ENCODE measurements around the gene DNAH14.
"Not testable (repeated sequence)": the region's sequence is repeated elsewhere in the genome, so short reads cannot be mapped to it uniquely, and the experiment has no call there.

The DNAH14 gene

DNA sequence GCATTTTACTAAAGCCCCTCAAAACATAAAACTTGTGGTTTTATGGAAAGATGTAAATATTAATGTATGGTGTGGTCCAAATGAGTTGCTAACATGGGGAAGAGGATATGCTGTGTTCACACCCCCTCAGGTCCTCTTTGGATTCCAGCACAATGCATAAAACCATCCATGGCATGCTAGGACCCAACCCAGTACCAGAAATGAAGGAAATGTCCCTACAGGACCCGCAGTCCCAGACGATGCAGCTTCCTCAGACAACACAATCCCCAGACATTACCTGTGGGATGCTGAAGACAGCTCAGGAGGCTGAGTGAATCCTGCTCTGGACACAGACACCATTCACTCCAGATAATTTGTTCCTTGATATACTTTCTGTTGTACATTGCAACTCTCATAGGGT lies 296.2 kb downstream of the DNAH14 start:
- Mint-ChIP-seq H3K36me3 (ENCODE audit: insufficient read depth) (no peaks in the 10 kb centered on the region), H3K4me1 (ENCODE audit: low read depth in 2 of 2) (no peaks in the 10 kb centered on the region), H3K27me3 (peaks cover 18 to 47% of the 10 kb centered on the region in 2 donors), H3K27ac (no peak overlapping the region), H3K4me3 (no peak overlapping the region), H3K9me3 (peaks cover 0 to 7% of the 10 kb centered on the region in 2 donors)
- DNase-seq, result no peak
- ATAC-seq (replicated peaks), result no peak

DNA sequence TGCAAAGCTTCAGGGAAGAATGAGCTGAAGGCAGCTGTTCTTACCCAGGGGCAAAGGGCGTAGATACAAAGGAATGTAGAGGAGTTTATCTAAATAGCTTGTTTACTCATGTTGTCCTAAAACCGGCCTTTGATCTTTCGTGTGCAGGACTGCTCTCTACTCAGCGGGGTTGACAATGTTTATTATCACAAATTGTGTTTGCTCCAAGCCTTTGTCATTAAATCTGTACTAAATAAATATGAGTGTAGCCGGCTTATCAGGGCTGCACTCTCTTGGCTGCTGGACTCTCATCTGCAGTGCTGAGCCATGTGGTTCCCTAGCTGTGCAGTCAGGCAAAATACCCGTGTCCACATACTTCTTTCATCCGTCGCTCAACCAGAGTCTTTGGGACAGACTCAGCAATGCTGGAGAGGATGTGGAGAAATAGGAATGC lies 299.4 kb downstream of the DNAH14 start:
- no peaks in the 10 kb centered on the region for H3K4me1 Mint-ChIP-seq (ENCODE audit: low read depth in 2 of 2)
- H3K27me3 Mint-ChIP-seq, result peaks cover 18 to 31% of the 10 kb centered on the region in 2 donors
- no peak for ATAC-seq (replicated peaks)

DNA sequence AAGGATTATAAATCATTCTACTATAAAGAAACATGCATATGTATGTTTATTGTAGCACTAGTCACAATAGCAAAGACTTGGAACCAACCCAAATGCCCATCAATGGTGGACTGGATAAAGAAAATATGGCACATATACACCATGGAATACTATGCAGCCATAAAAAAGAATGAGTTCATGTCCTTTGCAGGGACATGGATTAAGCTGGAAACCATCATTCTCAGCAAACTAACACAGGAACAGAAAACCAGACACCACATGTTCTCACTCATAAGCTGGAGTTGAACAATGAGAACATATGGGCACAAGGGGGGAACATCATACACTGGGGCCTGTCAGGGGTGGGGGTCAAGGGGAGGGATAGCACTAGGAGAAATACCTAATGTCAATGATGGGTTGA lies 300.0 kb downstream of the DNAH14 start:
- H3K9me3 Mint-ChIP-seq; H3K4me1 Mint-ChIP-seq (ENCODE audit: low read depth in 2 of 2); DNase-seq; H3K36me3 Mint-ChIP-seq (ENCODE audit: insufficient read depth); ATAC-seq (replicated peaks); H3K4me3 Mint-ChIP-seq; H3K27ac Mint-ChIP-seq: not testable (repeated sequence)
- peaks cover 18 to 29% of the 10 kb centered on the region in 2 donors for H3K27me3 Mint-ChIP-seq

More for the DNA sequence above, 299.4 kb downstream of the DNAH14 start:
- Mint-ChIP-seq H3K9me3 (peaks cover 0 to 7% of the 10 kb centered on the region in 2 donors), H3K36me3 (ENCODE audit: insufficient read depth) (no peaks in the 10 kb centered on the region), H3K4me3 (no peak overlapping the region), H3K27ac (no peak overlapping the region)
- DNase-seq, result no peak

DNA sequence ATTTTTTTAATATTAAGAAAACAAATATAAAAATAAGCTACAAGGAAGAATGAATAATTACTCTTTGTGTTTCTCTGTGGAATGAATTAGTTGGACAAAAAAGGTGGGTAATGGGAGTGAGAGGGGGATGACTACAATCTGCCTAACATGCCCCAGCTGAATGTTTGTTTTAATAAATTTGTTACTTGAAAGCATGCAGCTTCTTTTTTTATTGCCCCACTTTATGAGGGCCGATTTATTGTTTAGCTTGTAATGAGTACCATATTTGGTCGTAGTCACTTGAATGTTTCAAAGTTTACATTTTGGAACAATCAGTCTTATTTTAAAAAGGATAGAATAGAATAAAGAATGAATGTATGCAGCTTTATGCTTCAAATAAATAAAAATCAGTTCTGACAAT lies 301.0 kb downstream of the DNAH14 start:
- peaks cover 11 to 22% of the 10 kb centered on the region in 2 donors for H3K27me3 Mint-ChIP-seq
- H3K36me3 Mint-ChIP-seq (ENCODE audit: insufficient read depth), result no peaks in the 10 kb centered on the region
- no peaks in the 10 kb centered on the region for H3K4me1 Mint-ChIP-seq (ENCODE audit: low read depth in 2 of 2)
- H3K9me3 Mint-ChIP-seq, result peaks cover 0 to 7% of the 10 kb centered on the region in 2 donors
- no peak for DNase-seq
- no peak overlapping the region for H3K4me3 Mint-ChIP-seq
- H3K27ac Mint-ChIP-seq, result no peak overlapping the region
- no peak for ATAC-seq (replicated peaks)

DNA sequence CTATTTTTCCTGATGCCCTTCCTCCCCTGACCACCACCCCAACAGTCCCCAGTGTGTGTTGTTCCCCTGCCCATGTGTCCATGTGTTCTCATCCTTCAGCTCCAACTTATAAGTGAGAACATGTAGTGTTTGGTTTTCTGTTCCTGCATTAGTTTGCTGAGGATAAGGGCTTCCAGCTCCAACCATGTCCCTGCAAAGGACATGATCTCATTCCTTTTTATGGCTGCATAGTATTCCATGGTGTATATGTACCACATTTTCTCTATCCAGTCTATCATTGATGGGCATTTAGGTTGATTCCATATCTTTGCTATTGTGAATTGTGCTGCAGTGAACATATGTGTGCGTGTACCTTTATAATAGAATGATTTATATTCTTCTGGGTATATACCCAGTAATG lies 303.5 kb downstream of the DNAH14 start:
- not testable (repeated sequence) for H3K27ac Mint-ChIP-seq; ATAC-seq (replicated peaks); H3K36me3 Mint-ChIP-seq (ENCODE audit: insufficient read depth)

DNA sequence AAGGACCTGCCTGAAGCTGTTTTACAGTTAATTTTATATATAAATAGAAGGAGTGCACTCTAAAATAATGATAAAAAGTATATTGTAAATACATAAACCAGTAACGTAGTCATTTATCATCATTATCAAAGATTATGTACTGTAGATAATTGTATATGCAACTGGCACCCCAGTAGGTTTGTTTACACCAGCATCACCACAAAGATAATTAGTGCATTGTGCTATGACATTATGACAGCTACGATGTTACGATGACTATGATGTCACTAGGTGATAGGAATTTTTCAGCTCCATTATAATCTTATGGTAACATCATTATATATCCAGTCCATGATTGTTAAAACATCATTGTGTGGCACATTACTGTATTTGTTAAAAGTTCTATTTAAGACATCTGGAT lies 313.1 kb downstream of the DNAH14 start:
- no peaks in the 10 kb centered on the region for H3K4me1 Mint-ChIP-seq (ENCODE audit: low read depth in 2 of 2)
- no peak overlapping the region for H3K27ac Mint-ChIP-seq
- DNase-seq (no peak), ATAC-seq (replicated peaks) (no peak)
- no peaks in the 10 kb centered on the region for H3K36me3 Mint-ChIP-seq (ENCODE audit: insufficient read depth)
- peaks cover 47 to 54% of the 10 kb centered on the region in 2 donors for H3K27me3 Mint-ChIP-seq
- H3K9me3 Mint-ChIP-seq, result peaks cover 6 to 10% of the 10 kb centered on the region in 2 donors
- no peak overlapping the region for H3K4me3 Mint-ChIP-seq

More for the DNA sequence above, 303.5 kb downstream of the DNAH14 start:
- peaks cover 3 to 17% of the 10 kb centered on the region in 2 donors for H3K9me3 Mint-ChIP-seq
- H3K4me1 Mint-ChIP-seq (ENCODE audit: low read depth in 2 of 2); DNase-seq; H3K4me3 Mint-ChIP-seq: not testable (repeated sequence)
- H3K27me3 Mint-ChIP-seq, result peaks cover 13 to 31% of the 10 kb centered on the region in 2 donors

DNA sequence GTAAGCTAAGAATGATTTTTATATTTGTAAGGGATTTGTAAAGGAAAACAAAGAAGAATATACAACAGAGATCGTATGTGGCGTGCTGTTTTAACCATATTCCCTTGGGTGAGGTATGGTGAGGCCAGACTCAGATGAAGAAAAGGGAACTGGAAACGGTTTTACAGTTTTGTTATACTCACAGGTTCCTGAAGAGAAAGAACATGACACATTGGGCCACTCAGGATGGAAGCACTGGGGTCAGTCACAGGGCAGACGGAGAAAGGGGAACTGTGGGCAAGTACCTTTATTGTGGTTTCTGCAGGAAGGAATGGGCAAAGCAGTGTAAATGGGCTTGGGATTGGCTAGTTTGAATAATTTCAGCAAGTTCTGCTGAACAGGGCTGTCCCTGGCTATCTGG lies 321.0 kb downstream of the DNAH14 start:
- DNase-seq (no peak), ATAC-seq (replicated peaks) (peak; percentile 26)
- Mint-ChIP-seq H3K4me1 (ENCODE audit: low read depth in 2 of 2) (no peaks in the 10 kb centered on the region), H3K27ac (no peak overlapping the region), H3K9me3 (peaks cover 0 to 2% of the 10 kb centered on the region in 2 donors), H3K27me3 (peaks cover 45 to 47% of the 10 kb centered on the region in 2 donors), H3K36me3 (ENCODE audit: insufficient read depth) (no peaks in the 10 kb centered on the region), H3K4me3 (no peak overlapping the region)

DNA sequence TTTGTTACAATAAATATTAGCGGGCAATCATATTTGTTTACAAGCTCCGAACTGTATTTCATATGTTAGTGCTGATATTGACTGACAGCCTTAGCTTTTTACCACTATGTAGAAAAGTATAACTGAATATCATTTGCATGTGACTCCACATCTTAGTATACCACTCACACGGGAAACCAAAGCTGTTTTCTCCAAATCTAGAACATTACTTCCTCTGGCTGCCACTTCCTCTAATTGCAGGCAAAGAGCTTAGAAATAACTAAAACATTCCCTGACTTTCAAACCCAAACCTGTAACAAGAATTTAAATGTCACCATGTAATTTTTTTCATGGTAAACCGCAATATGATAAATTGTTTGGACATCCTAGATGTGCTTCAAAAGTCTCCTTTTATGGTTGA lies 323.7 kb downstream of the DNAH14 start:
- DNase-seq, result no peak
- Mint-ChIP-seq H3K27ac (no peak overlapping the region), H3K9me3 (no peaks in the 10 kb centered on the region)

DNA sequence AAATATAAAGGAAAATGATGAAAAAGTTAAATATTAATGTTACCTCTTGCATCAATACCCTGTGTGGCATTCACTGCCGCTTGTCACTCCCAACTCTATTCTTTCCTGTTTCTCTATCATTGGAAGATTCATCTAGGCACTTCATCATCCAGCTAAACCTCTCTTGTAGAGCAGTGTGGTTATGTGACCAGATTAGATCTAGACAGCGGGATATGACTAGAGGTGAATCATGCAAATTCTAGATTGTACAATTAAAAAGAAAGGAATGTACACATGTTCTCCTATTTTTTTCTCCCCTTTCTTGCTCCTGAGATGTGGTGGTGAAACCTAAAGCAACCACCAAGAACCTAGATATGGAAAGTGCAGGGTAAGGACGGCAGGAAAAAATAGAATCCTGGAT lies 324.3 kb downstream of the DNAH14 start:
- no peaks in the 10 kb centered on the region for H3K9me3 Mint-ChIP-seq
- H3K27ac Mint-ChIP-seq, result no peak overlapping the region
- ATAC-seq (replicated peaks), result no peak
- H3K36me3 Mint-ChIP-seq (ENCODE audit: insufficient read depth), result no peaks in the 10 kb centered on the region
- DNase-seq, result no peak
- no peaks in the 10 kb centered on the region for H3K4me1 Mint-ChIP-seq (ENCODE audit: low read depth in 2 of 2)
- peaks cover 28 to 32% of the 10 kb centered on the region in 2 donors for H3K27me3 Mint-ChIP-seq
- no peak overlapping the region for H3K4me3 Mint-ChIP-seq

More for the DNA sequence above, 323.7 kb downstream of the DNAH14 start:
- no peak for ATAC-seq (replicated peaks)
- H3K27me3 Mint-ChIP-seq, result peaks cover 28 to 32% of the 10 kb centered on the region in 2 donors
- no peak overlapping the region for H3K4me3 Mint-ChIP-seq
- H3K36me3 Mint-ChIP-seq (ENCODE audit: insufficient read depth), result no peaks in the 10 kb centered on the region
- no peaks in the 10 kb centered on the region for H3K4me1 Mint-ChIP-seq (ENCODE audit: low read depth in 2 of 2)

DNA sequence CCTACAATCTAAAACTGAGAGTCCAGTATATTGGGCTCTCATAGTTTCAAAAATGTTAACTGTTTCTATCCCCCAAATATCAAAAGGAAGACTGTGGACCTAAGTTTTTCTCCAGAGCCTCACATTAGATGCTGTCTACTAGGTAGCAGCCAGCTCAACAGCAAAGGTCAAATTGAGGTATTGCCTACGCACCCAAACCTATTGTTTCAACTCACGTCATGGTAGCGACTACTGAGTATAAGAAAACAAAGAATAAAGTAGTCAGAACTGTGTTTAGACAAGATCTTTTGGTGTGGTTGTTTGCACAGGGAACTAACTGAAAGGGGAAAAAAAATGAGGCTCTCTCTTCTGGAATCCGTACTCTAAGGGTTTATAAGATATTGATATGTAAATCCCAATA lies 325.2 kb downstream of the DNAH14 start:
- no peak overlapping the region for H3K27ac Mint-ChIP-seq
- H3K9me3 Mint-ChIP-seq, result no peaks in the 10 kb centered on the region
- no peak overlapping the region for H3K4me3 Mint-ChIP-seq
- no peaks in the 10 kb centered on the region for H3K4me1 Mint-ChIP-seq (ENCODE audit: low read depth in 2 of 2)
- no peak for DNase-seq
- peaks cover 27 to 32% of the 10 kb centered on the region in 2 donors for H3K27me3 Mint-ChIP-seq
- ATAC-seq (replicated peaks), result no peak
- no peaks in the 10 kb centered on the region for H3K36me3 Mint-ChIP-seq (ENCODE audit: insufficient read depth)

DNA sequence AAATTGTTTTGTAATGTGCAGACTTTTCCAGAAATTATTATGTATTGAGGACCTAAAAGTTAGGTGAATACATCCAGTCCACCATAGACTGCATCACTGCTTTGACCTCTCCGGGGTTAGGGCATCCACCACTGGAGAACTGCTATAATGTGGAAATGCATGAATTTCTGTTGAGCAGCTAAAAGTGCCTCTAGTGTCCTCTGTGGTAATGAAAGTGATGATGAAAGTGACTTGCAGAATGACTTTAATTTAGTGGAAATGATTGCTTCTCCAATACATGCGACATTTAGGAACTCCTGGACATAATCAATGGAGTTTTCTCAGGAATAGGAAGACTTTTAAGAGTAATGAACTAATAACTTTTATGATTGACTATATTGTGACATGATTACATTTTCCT lies 327.6 kb downstream of the DNAH14 start:
- Mint-ChIP-seq H3K36me3 (ENCODE audit: insufficient read depth) (no peaks in the 10 kb centered on the region), H3K27me3 (peaks cover 15 to 20% of the 10 kb centered on the region in 2 donors)

DNA sequence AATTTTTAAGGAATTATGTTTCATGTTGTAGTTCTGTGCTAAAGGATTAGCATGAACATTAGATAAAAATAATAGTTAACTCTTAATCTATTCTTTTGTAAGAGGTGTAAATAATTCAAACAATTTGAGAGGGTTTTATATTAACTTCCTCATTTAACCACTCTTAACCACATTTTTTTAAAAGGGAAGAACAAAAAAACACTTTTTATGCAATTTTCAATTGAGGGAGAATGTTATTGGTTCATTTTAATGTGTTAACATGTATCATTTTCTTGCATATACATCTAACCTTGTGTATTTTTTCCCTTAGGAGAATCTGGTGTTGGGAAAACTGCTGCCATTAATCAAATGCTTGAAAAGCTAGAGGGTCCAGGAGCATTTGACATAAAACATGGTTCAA lies 329.3 kb downstream of the DNAH14 start:
- Mint-ChIP-seq H3K4me3 (no peak overlapping the region), H3K9me3 (no peaks in the 10 kb centered on the region), H3K4me1 (ENCODE audit: low read depth in 2 of 2) (no peaks in the 10 kb centered on the region), H3K27me3 (peaks cover 15 to 26% of the 10 kb centered on the region in 2 donors), H3K27ac (no peak overlapping the region), H3K36me3 (ENCODE audit: insufficient read depth) (no peaks in the 10 kb centered on the region)
- DNase-seq, result no peak
- no peak for ATAC-seq (replicated peaks)

More for the DNA sequence above, 327.6 kb downstream of the DNAH14 start:
- no peak overlapping the region for H3K27ac Mint-ChIP-seq
- no peak overlapping the region for H3K4me3 Mint-ChIP-seq
- DNase-seq, result no peak
- H3K9me3 Mint-ChIP-seq, result no peaks in the 10 kb centered on the region
- no peaks in the 10 kb centered on the region for H3K4me1 Mint-ChIP-seq (ENCODE audit: low read depth in 2 of 2)
- ATAC-seq (replicated peaks), result no peak

DNA sequence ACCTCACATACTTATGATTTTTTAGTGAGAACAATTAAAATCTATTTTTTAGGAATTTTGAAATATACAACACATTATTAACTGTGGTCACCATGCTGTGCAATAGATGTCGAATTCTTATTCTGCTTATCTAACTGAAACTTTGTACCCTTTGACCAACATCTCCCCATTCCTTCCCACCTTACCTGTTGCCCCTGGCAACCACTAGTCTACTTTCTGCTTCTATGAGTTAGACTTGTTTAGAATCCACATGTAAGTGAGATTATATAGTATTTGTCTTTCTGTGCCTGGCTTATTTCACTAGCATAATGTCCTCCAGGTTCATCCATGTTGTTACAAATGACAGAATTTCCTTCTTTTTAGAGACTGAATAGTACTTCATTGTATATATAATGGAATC lies 330.1 kb downstream of the DNAH14 start:
- Mint-ChIP-seq H3K4me3 (no peak overlapping the region), H3K4me1 (ENCODE audit: low read depth in 2 of 2) (no peaks in the 10 kb centered on the region), H3K27ac (no peak overlapping the region), H3K9me3 (no peaks in the 10 kb centered on the region), H3K36me3 (ENCODE audit: insufficient read depth) (no peaks in the 10 kb centered on the region), H3K27me3 (peaks cover 8 to 19% of the 10 kb centered on the region in 2 donors)
- no peak for ATAC-seq (replicated peaks)
- DNase-seq, result no peak

DNA sequence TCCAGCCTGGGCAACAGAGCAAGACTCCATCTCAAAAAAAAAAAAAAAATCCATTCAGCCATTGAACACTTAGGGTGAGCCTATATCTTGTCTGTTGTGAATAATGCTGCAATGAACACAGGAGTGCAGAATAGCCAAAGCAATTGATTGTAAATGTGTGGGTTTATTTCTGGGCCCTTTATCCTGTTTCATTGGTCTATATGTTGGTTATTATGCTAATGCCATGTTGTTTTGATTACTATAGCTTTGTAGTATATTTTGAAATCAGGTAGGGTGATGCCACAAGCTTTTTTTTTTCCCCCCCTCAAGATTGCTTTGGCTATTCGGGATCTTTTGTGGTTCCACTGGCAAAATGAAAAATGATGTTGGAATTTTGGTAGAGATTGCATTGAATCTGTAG lies 330.8 kb downstream of the DNAH14 start:
- no peaks in the 10 kb centered on the region for H3K36me3 Mint-ChIP-seq (ENCODE audit: insufficient read depth)
- H3K4me3 Mint-ChIP-seq, result no peak overlapping the region
- ATAC-seq (replicated peaks) (no peak), DNase-seq (no peak)
- H3K27ac Mint-ChIP-seq, result no peak overlapping the region
- no peaks in the 10 kb centered on the region for H3K4me1 Mint-ChIP-seq (ENCODE audit: low read depth in 2 of 2)
- H3K9me3 Mint-ChIP-seq, result no peaks in the 10 kb centered on the region
- H3K27me3 Mint-ChIP-seq, result peaks cover 5 to 11% of the 10 kb centered on the region in 2 donors

DNA sequence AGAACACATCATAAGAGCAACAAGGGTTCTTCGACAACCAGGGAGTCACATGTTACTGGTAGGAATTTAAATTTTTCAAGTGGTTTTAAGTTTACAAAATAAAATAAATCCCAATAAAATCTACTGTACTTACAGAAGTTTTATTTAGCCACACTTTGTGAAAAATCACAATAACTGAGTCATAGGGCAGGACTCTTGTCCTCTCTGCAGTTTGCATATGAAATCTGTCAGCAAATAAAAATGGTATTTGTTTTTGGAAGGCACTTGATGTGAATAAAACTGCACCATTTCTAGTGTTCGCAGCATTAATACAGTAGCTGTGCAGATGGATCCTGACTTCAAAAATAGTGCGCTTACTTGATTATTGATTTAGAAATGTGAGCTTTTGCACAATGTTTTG lies 348.0 kb downstream of the DNAH14 start:
- DNase-seq, result no peak
- Mint-ChIP-seq H3K27me3 (peaks cover 46 to 47% of the 10 kb centered on the region in 2 donors), H3K9me3 (peaks cover 0 to 2% of the 10 kb centered on the region in 2 donors), H3K36me3 (ENCODE audit: insufficient read depth) (no peaks in the 10 kb centered on the region), H3K27ac (no peak overlapping the region), H3K4me1 (ENCODE audit: low read depth in 2 of 2) (no peaks in the 10 kb centered on the region), H3K4me3 (no peak overlapping the region)
- no peak for ATAC-seq (replicated peaks)
